ENCODE measurements around the gene NAALADL2.

DNA sequence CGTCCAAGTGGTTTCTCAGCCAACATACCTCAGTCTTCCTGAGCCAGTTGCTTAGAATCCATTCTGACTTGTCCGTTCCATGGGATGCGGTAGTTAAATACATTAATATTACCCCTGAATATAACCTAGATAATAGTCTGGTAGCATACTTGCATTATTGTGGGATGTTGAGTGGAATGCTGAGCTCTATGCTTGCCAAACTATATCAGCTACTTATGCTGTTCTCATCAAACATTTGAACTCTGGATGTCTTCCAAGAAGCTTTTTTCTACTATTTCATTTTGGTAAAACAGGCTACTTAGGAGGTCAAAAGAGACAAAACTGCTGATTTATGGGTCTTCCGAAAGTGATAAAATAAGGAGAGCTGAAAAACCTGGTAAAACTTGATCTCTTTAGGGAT lies 429.5 kb downstream of the NAALADL2 start:
- no peak for TF ChIP-seq CTCF (IDR thresholded peaks at IDR 0.05)
- TF ChIP-seq TCF7L2 (IDR thresholded peaks at IDR 0.05; ENCODE audit: low read depth, low read length), result no peak
- no peak for TF ChIP-seq REST (IDR thresholded peaks at IDR 0.05; ENCODE audit: insufficient read depth in 1 of 2, low read depth in 2 of 2, low read length in 1 of 2)
- TF ChIP-seq POLR2AphosphoS5 (IDR thresholded peaks at IDR 0.05; ENCODE audit: low read depth, low read length), result no peak
- TF ChIP-seq SIN3A (IDR thresholded peaks at IDR 0.05; ENCODE audit: borderline replicate concordance, insufficient read depth, low read depth, low read length), result no peak
